OCI-LY7 (cell line): ENCODE data around the gene TPP1.

Experiments
- CTCF ChIP-seq: fragments of 200-600 bp; sonication (generic); conservative IDR thresholded peaks from 2 replicates; pipeline ENCODE4 v1.5.1; 2014; ENCODE audit warnings: mild to moderate bottlenecking, antibody characterized with exemption, low read length, moderate library complexity, mixed read lengths
- EZH2phosphoT487 ChIP-seq: fragments of 200-600 bp; sonication (generic); IDR thresholded peaks from 2 replicates; pipeline ENCODE4 v1.6.1; 2018; ENCODE audit warnings: low read depth, borderline replicate concordance, mild to moderate bottlenecking, mixed run types, antibody characterized with exemption, low read length, moderate library complexity, mixed read lengths

- TF ChIP-seq CTCF (no peak), EZH2phosphoT487 (no peak)
These were observed 3.2 kb downstream of the TPP1 start for GRCh38 chr11:6615882-6616585.
